Gastrocnemius medialis (tissue), 4 donors: ENCODE data around the gene DSCAML1. TPM values are rescaled to one million over a fixed set of nuclear protein-coding genes. Genes with fewer than 3 reads are reported as not detected.

ENCODE experiments used
- ATAC-seq, 2 donors: fragments of 150-250 bp; one replicate each; pipeline ENCODE4 v1.9.1; 2016
- DNase-seq, 2 donors: peaks; one replicate each; pipeline ENCODE4 v3.0.0-alpha.2; 2019
- H3K27ac ChIP-seq, 4 donors: fragments of 200-600 bp; sonication (generic); 1 replicate in 1 of 4; 2 replicates in 3 of 4; pipeline ENCODE4 v1.5.1; 2016 to 2018; ENCODE audit warnings: mild to moderate bottlenecking in 2 of 4, moderate library complexity in 1 of 4
- H3K27me3 ChIP-seq, 3 donors: fragments of 200-600 bp; sonication (generic) in 2 of 3; 1 replicate in 1 of 3; 2 replicates in 2 of 3; pipeline versions ENCODE4 v1.5.1 to v1.6.0; 2016 to 2019; ENCODE audit warnings: mild to moderate bottlenecking in 1 of 3, moderate library complexity in 1 of 3
- H3K36me3 ChIP-seq, 2 donors: fragments of 200-600 bp; sonication (generic) in 1 of 2; one replicate each; pipeline ENCODE4 v1.5.1; 2017 to 2018
- H3K4me1 ChIP-seq, 2 donors: fragments of 200-600 bp; sonication (generic) in 1 of 2; one replicate each; pipeline ENCODE4 v1.5.1; 2016 to 2017; ENCODE audit warnings: mild to moderate bottlenecking in 2 of 2
- H3K4me3 ChIP-seq, 4 donors: fragments of 200-600 bp; sonication (generic) in 3 of 4; 1 replicate in 1 of 4; 2 replicates in 3 of 4; pipeline ENCODE4 v1.5.1; 2016 to 2019; ENCODE audit warnings: mild to moderate bottlenecking in 2 of 4
- H3K9me3 ChIP-seq, 3 donors: fragments of 200-600 bp; sonication (generic) in 2 of 3; 1 replicate in 1 of 3; 2 replicates in 2 of 3; pipeline ENCODE4 v1.5.1; 2016 to 2019
- POLR2A ChIP-seq, 2 donors: fragments of 450-650 bp; IDR thresholded peaks; one replicate each; pipeline ENCODE4 v1.6.1; 2017; ENCODE audit warnings: antibody characterized with exemption in 2 of 2, mild to moderate bottlenecking in 2 of 2, moderate library complexity in 2 of 2
- in situ Hi-C, 4 donors: fragments of 200-750 bp; cut with MboI; loops; one replicate each; pipeline versions ENCODE4 v1.15.0 to v1.8.0; 2017; ENCODE audit warnings: low sequenced_read_pairs in 4 of 4
- intact Hi-C: fragments of 100-400 bp; cut with DNase I; formaldehyde crosslinking; loops from one replicate; pipeline ENCODE4 v1.15.1; 2023; ENCODE audit warnings: low total_unique reads
- total RNA-seq, 4 donors: library from RNA; depleted of rRNA; stranded (reverse); fragments of >200 nt; gene quantifications; one replicate each; pipeline versions ENCODE4 v1.1.0 to v1.2.3, GENCODE V29; 2016
- TF ChIP-seq, protein P1 (sequence below), 5 experiments: fragments of 450-650 bp in 3 of 5; fragments of 200-600 bp in 2 of 5; sonication (generic) in 2 of 5; IDR thresholded peaks in 4 of 5; conservative IDR thresholded peaks in 1 of 5; 1 replicate in 4 of 5; 2 replicates in 1 of 5; pipeline ENCODE4 v1.5.1; 2016 to 2019; ENCODE audit warnings: antibody characterized with exemption in 5 of 5, mild to moderate bottlenecking in 3 of 5, moderate library complexity in 3 of 5

DSCAML1 gene
- total RNA-seq, 4 donors from 2014 or later = 0.05 to 0.15 (median 0.07) TPM

- Histone ChIP-seq H3K27ac (no peak overlapping the region), H3K9me3 (no peaks in the 10 kb centered on the region), H3K27me3 (peaks cover 0 to 6% (median 0%) of the 10 kb centered on the region in 3 donors), H3K36me3 (no peaks in the 10 kb centered on the region), H3K4me3 (no peak overlapping the region), H3K4me1 (no peaks in the 10 kb centered on the region)
- TF ChIP-seq POLR2A (IDR thresholded peaks at IDR 0.05) = no peak
- TF ChIP-seq, protein P1, sequence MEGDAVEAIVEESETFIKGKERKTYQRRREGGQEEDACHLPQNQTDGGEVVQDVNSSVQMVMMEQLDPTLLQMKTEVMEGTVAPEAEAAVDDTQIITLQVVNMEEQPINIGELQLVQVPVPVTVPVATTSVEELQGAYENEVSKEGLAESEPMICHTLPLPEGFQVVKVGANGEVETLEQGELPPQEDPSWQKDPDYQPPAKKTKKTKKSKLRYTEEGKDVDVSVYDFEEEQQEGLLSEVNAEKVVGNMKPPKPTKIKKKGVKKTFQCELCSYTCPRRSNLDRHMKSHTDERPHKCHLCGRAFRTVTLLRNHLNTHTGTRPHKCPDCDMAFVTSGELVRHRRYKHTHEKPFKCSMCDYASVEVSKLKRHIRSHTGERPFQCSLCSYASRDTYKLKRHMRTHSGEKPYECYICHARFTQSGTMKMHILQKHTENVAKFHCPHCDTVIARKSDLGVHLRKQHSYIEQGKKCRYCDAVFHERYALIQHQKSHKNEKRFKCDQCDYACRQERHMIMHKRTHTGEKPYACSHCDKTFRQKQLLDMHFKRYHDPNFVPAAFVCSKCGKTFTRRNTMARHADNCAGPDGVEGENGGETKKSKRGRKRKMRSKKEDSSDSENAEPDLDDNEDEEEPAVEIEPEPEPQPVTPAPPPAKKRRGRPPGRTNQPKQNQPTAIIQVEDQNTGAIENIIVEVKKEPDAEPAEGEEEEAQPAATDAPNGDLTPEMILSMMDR (IDR thresholded peaks at IDR 0.05 in 4 of 5, conservative IDR thresholded peaks at IDR 0.05 in 1 of 5) = no peak
- DNase-seq = no peak
- in situ Hi-C loops = no loop called here
- no peak for ATAC-seq
- intact Hi-C loops = no loop called here
These were observed 250.4 kb downstream of the DSCAML1 start for GRCh38 chr11:117546431-117547194.

DNA sequence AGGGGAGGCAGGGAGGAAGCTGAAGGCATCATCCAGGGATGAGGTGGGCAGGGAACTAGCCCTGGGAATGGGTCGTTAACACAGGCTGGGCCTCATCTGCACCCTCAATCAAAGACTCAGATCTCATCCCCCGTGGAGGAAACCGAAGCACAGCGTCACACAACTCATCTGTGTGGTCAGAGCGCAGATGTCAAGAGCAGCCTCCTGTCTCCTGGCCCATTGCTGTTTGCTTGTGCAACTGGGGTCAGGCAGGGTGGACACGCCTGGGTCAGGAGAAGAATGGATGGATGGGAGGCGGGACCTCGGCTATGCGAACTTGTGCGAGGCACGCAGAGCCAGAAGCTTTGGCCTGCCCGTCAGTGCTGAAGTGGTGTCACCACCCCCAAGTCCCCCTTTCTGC is 251.3 kb downstream of the DSCAML1 start:
- DNase-seq (no peak), ATAC-seq (no peak)
- intact Hi-C loops (no loop called here), in situ Hi-C loops (no loop called here)
- Histone ChIP-seq H3K27ac (no peak overlapping the region), H3K4me3 (no peak overlapping the region), H3K27me3 (peaks cover 0 to 6% (median 0%) of the 10 kb centered on the region in 3 donors), H3K4me1 (no peaks in the 10 kb centered on the region), H3K9me3 (no peaks in the 10 kb centered on the region), H3K36me3 (no peaks in the 10 kb centered on the region)
- no peak for TF ChIP-seq POLR2A (IDR thresholded peaks at IDR 0.05)
- TF ChIP-seq, protein P1 (IDR thresholded peaks at IDR 0.05 in 4 of 5, conservative IDR thresholded peaks at IDR 0.05 in 1 of 5) = no peak

- intact Hi-C loops (no loop called here), in situ Hi-C loops (no loop called here)
- Histone ChIP-seq H3K27ac (no peak overlapping the region), H3K36me3 (no peaks in the 10 kb centered on the region), H3K4me3 (no peak overlapping the region), H3K4me1 (no peaks in the 10 kb centered on the region), H3K27me3 (peaks cover 0 to 6% (median 0%) of the 10 kb centered on the region in 3 donors), H3K9me3 (no peaks in the 10 kb centered on the region)
- DNase-seq (no peak), ATAC-seq (no peak)
- TF ChIP-seq, protein P1 (IDR thresholded peaks at IDR 0.05 in 4 of 5, conservative IDR thresholded peaks at IDR 0.05 in 1 of 5) = no peak
- TF ChIP-seq POLR2A (IDR thresholded peaks at IDR 0.05) = no peak
These were observed 252.8 kb downstream of the DSCAML1 start for GRCh38 chr11:117544130-117544800.

DNA sequence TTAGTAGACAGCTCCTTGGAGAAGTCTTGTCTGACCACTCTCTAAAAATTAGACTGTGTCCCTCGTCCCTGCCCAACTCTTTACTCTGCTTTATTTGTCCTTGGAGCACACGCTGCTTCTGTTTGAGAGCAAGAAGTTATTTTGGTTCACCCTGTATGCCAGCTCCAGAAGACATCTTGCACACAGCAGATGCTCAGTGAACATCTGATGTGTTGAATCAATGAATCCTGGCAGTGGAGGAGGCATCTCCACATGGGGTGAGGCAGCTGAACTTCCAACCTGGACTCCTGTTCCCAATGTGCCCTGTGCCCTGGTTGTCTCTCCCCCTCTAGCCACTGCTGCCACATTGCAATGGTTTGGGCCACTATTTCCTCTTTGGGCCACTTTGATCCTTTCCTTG is 255.8 kb downstream of the DSCAML1 start:
- Histone ChIP-seq H3K27me3 (peaks cover 0 to 2% (median 0%) of the 10 kb centered on the region in 3 donors), H3K4me1 (no peaks in the 10 kb centered on the region), H3K4me3 (no peak overlapping the region), H3K36me3 (no peaks in the 10 kb centered on the region), H3K27ac (no peak overlapping the region), H3K9me3 (no peaks in the 10 kb centered on the region)
- TF ChIP-seq POLR2A (IDR thresholded peaks at IDR 0.05) = no peak
- no peak for ATAC-seq
- in situ Hi-C loops = no loop called here
- intact Hi-C loops = no loop called here
- no peak for DNase-seq
